GM21360 (cell line): ENCODE results near the gene GSTM3.

Experiments used
- ATAC-seq: cut with Tn5 transposase; IDR thresholded peaks from one replicate; pipeline ENCODE4 v1.9.1; 2021; ENCODE audit warnings: mild to moderate bottlenecking, moderate library complexity; ENCODE audit not compliant: unreplicated experiment

Gene GSTM3

DNA sequence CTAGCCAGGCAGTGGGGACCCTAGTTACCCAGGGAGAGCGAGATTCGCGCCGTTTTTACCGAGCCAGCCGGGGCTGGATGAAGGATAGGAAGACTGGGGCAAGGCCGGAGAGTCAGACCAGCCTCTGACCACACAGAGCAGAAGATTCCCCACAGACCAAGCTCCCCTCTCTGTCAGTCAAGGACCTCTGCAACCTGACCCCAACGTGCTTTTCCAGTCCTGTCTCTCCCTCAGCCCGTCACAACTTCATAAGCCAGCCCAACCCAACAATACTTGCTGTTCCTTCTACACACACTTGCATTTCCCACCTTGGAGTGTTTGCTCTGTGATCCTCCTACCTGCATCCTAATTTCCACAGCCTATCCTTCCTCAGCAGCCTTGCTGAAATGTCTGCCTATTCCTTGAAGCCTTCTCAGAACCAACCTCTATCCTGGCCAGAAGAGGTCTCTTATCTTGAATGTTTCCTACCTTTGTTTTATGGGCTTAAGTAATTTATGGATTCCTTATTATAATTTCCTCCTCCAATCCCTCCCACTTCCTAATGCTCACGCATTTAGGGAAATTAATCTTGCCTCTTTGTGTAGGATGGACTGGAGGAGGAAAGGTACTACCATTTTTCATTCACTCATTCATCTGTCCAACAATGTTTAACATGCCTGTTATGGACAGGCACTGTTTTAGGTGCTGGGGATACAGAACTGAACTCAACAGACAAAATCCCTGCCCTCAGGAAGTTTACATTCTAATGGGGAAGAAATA lies at the start of gene GSTM3:
Gene GSTM3 (minus strand): TSS at position 424 of the 759 bp plus-strand sequence. CDS start 751 bp downstream, outside the sequence.
- ATAC-seq = no peak

DNA sequence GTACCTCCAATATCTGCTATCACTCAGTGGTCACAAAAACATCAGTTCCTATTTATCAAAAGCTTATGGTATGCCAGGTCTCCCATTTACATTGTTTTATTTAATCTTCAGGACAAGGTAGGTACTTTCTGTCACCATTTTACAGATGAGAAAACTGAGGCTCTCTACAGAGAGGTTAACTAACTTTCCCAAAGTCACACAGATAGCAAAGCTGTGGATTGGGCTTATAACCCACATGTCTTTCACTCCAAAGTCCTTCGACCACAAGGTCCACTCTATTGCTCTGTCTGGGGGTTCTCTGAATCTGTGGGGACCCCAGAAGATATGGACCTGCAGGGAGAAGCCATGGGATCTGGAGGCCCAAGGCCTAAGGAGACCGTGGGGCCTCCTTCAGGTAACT lies 49.5 kb upstream of the GSTM3 start:
- ATAC-seq = no peak

DNA sequence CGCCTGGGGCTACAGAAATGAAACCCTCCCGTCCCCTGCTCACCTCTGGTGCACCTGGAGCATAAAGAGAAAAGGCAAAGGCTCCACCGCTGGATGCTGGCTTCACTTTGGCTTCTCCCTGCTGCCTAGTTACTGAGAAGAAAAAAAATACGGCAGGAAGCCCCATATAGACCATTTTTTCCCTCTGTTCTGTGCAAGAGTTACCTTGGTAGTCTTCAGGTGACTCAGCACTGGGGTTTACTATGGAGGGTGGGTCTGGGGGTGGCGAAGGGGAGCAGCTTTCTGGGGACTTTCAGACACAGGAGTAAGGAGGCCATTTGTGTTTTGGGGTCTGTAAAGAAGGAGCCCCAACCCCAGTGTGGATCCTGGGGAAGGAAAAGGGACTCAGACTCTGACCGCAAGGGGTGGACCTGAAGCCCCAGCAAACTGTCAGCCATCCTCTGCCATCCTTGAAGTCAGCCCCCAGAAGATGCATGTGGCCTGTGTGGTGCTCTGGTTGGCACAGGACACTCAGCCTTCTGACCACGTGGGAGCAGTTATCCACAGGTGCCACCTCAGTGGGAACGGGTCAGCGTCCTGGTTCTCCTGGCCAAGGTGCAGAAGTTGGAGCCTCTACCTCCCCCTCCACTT lies 48.8 kb upstream of the GSTM3 start:
- ATAC-seq = no peak

DNA sequence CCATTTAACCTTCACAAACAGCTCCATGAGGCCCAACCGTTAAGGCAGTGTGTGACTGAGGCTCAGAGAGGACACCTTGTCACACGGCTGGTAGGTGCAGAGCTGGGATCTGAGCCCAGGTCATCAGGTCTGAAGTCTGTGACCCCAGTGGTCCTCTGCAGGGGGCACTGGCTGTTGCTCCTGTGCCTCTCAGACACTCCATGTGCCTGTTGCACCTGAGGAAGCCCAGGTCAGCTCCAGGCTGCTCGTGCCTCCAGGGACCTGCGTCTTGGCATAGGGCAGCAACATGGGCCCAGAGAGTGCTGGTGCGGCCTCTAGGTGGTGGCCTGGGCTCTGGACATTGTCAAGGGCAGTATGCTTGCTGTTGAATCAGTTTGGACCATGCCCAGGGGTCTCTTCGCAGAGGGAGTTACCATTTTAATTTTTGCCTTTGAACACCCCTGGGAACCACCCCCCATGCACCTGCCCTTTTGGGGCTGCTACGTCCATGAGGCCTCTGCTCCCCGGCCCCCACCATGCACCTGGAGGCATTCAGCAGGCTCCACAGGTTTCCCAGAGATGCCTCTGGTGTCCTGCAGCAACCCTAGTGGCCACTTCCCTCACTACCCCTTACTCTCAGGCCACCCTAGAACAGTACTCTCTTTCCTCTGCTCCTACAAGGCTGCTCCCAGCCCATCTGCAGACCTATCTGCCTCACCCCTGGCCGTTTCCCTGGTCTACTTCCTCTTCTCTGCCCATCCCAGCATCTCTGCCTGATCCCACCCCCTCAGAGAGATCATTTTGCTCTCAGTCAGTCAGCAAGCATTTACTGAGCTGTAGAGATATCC lies 48.1 kb upstream of the GSTM3 start:
- ATAC-seq = no peak

DNA sequence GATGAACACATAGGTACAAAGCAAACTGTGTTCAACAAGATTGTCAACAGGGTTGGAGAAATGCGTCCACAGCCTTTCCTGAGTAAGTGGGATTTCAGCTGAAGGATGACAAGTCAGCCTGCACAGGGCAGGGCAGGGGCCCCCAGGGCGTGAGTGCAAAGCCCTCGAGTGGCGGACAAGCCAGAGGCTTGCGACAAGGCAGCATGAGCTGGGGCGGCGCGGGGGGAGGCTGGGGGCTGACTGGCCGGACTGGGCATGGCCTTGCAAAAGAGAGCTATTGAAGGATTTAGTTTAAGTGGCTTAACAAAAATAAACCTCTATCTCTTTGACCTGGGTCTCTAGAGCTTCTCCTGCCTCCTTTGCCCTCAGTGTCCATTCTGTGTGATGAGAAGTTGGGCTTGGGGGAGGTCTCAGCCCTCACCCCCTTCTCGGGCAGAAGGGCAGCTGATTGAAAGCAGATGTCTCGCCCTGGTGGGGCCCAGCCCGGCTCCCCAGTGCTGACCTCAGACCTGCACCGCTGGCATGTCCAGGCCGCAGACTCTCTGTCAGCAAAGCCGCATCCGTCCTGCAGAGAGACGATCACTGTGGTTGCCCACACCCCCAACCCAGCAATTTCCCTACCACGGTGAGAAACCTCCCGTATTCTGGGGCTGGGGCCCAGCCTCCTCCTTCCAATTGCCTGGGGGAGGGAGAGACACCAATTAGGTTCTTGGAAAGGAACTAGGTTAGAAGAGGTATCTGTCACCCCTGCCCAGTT lies 47.2 kb upstream of the GSTM3 start:
- ATAC-seq = no peak

DNA sequence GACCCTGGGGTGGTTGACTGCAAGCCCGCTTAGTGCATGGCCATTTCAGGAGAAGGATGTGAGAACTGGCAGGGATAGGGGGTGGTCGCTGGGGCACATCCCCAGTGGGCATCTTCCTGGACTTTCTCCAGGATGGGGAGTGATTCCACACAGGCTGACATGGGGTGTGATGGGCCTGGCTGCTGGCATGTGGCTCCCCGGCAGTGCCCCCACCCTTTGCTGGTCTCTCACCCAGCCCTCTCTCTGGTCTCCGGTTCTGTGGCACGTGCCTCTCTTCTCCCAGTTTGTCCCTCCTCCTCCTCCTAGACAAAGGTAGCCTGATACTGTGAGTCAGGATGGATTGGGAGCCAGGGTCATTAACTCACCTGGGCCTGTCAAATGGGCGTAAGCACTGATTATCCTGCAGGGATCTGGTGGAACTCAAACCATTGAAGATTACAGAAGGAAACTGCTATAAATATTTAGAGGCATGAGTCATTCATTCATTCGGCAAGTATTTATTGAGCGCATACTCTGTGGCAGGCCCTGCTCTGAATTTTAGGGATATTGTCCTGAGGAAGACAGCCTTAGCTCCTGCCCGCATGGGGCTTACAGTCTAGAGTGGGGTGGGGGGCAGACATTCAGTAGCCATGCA lies 46.5 kb upstream of the GSTM3 start:
- no peak for ATAC-seq

DNA sequence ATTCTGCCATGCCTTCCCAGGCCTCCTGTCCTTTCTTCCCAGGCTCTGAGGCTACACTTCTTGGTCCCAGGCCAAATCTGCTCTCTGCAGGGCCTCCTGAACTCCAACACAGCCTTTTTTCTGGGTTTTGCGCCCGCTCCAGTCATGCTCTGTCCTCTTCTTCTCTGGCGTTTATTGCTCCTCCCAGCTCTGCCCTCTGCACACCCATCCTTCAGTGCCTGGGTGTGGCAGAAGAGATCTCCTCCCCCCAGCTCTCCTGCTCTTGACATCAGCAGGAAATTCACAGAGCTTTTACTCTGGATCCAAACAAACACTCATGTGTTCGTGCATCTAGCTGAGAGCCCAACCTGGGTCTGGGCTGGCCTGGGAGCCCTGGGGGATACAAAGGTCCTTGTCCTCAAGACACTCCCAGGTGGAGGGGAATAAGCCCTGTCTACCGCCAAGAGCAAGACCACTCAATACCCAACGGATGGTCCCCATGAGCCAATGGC lies 45.7 kb upstream of the GSTM3 start:
- ATAC-seq = no peak

DNA sequence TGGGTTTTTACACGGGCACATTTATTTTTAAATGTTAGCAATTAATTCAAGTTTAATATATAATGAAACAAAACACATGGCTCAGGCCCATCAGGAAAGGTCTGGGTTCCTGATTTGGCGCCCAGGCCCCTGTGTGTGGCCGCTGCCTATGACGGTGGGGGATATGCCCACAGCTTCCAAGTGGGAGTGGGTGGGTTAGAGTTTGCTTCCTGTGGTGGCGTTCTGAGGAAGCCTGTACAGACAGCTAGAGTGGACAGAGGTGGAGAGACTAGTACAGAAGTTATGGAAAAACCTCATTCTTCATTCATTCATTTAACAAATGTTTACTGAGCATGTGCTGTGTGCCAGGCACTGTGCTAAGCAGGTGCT lies 45.3 kb upstream of the GSTM3 start:
- ATAC-seq = no peak

DNA sequence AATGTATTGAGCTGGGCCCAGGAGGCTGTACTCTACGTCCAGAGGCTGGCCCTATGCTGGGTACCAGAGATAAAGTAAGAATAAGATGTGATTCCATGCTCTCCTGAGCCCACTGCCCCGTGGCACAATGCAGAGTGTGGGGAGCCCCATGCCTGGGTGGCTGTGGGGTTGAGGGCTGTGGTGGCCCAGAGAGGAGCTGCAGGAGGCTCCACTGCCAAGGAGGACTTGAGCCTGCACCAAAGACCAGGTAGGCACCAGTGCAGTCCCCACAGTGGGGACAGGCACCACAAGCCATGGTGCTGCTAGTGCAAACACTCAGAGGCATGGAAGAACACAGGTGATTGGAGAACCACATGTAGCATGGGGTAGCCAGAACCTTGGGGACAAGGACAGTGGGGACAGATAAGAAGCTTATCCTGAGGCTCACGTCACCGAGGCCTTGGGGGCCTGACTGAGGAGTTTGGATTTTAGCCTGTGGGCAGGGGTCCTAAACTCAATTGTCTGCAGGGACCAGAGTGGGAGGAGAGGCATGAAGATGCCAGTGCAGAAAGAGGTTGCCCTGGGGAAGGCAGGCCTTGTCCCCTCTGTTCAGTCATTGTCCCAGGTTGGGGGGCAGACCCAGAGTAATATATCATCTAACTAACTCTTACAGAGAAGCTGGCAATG lies 44.7 kb upstream of the GSTM3 start:
- no peak for ATAC-seq

DNA sequence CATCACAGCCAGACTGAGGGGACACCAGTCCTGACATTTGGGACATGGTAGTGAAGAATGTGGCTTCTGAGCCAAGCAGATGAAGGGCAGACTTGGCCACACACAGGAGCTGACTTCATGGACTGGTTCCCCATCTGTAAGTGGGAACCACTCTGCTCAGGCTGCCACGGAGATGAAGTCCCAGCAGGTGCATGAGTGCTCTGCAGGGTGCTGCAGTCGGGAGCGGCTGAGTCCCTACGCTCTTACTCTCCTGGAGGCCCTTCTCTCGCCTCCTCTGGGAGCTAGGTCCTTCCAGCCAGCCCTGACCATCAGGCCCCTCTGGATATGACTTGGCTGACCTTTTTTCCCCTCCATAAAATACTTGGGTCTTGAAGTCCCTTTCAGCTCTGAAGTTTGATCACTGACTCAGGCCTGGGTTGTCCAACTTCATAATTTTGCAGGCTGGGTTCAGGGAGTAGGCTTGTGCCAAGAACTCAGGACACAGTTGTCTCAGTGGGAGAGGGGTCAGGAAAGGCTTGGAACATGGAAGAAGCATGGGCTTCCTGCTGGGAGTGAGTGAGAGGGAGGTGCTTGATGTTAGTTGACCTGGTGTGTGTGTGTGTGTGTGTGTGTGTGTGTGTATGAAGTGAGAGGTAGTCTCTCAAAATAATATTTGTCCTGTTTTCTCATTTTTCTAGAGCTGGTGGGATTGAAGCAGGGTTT lies 43.9 kb upstream of the GSTM3 start:
- no peak for ATAC-seq

DNA sequence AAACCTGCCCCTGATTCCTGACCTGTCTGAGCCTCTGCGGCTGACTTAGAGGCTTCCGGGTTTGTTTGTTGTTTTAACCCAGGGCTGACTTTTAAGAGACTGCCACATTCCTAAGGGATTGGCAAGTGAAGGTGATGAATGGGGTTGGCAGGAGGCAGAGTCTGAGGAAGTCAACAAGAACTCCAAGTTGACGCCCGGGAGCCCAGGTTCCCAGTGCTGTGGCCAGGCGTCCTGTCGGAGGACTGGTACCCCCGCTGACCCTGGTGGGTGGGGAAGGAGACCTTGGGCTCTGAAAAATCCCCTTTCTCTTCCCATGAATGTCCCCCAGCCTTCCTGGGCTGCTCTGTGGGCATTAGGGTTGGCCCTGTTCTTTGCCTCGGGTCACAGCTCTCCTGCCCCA lies 42.6 kb upstream of the GSTM3 start:
- ATAC-seq = no peak

DNA sequence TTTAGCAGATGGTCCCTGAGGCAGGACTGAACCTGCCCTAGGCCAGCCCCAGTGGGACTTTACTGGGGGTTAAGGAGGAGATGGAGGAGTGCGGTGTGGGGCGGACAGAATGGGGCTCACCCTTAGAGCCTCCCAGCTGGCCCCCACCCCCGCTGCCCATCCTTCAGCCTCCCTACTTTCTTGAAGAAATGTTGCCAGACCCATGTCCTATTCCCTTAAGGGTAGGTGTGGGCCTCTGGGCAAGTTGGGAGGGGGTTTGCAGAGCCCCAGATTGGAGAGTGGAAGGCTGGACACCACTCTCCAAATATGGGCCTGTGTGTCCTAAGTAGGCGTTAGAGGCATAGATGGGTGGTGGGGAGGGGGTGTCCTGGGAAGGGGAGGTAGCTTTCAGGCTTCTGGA lies 42.1 kb upstream of the GSTM3 start:
- ATAC-seq = no peak

DNA sequence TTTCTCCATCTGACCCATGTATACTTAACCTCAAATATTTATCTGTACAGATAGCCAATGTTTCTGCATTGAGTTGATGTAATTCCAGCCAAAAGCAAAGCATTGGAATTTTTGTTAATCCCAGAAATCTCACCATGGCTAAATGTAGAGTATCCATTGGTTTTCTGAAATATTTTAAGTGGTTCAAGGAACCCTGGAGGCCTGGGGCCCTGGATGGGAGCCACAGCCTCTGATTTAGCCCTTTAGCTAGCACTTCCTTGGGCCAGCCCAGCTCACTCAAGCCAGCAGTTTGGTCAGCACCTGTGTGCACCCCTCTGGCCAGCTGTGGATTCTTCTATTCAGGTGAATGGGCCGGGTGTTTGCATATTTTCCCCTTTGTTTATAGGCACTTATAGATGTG lies 41.7 kb upstream of the GSTM3 start:
- no peak for ATAC-seq

DNA sequence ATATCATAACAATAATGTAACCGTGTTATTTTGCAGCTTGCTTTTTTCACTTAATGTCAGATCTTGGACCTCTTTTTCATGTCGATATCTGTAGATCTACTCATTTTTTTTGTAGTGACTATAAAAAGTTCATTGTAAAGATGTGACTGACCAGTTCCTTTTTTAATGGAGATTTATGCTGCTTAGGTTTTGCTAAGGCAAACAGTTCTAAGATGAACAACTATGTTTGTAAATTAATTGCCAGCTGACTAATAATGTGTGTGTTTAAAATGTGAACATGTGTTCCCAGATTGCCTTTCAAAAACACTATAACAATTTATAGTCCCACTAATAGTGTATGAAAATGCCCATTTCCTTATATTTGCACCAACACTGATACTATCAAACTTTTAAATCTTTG lies 41.0 kb upstream of the GSTM3 start:
- ATAC-seq = no peak

DNA sequence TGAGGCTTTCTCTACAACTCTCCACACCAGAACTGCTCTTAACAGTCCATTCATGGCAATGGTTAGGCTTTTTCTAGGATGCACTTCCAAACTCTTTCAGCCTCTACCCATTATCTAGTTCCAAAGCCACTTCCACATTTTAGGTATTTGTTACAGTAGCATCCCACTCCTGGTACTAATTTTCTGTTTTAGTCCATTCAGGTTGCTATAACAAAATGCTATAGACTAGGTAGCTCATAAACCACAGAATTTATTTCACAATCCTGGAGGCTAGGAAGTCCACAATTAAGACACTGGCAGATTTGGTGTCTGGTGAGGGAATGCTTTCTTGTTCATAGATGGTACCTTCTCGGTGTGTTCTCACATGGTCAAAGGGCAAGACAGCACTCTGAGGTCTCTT lies 40.1 kb upstream of the GSTM3 start:
- no peak for ATAC-seq

DNA sequence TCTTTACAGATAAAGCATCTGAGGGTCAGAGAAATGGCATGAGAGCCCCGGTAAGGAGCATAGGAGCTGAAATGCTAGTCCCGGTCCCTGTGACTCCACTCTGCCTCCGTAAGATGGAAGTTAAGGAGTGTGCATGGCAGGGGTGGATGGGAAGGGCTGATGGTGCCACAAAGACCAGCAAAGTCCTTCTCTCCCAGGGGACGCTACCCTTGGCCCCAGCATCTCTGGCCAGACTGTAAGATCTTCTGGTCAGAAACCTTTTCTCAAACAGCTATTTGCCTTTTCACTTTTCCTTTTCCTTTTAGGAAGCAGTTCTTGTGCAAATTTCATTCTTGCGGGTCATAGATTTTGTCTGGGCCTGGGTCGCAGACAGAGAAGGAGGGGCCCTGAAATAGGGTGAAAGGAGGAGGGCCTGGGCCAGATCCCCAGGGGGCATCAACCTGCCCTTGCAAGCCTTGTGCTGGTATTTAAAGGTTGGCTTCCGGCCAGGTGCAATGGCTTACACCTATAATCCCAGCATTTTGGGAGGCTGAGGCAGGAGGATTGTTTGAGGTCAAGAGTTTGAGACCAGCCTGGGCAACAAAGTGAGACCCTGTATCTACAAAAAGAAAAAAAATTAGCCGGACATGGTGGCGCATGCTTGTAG lies 37.3 kb upstream of the GSTM3 start:
- ATAC-seq = no peak

DNA sequence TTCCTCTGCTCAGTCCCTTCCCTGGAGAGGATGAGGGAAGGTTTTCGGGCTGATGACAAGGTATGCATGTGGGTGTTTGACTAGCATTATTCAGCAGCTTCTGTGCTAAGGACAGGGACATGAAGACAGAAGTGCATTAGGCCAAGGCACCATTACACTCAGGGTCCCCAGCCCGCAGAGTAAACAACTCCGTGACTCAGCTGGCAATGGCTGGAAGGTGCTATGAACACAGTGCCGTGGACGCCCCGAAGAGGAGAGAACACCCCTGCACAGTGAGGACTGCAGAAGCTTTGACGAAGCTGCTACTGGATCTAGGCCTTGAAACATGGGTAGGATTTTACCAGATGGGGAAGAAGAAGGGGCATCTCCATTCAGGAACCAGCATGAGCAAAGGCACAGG lies 36.6 kb upstream of the GSTM3 start:
- no peak for ATAC-seq

DNA sequence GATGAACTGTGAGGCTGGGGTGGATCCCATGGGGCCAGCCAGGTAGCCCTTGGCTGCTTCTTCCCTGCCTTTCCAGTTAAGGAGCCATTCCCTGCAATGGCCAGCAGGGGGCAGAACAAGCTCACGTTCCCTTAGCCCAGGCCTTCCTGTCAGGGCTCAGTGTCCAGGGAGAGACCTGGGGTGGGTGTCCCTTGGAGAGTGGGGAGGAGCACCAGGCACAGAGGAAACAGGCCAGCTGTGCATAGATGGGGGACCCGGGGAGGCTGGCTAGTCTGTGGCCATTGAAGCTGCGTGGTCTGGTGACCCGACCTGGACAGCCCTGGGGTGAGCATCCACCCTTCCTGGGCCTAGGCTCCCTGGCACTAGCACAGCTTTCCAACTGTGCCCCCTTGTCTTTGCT lies 36.1 kb upstream of the GSTM3 start:
- ATAC-seq = peak; percentile 66
